DMS 273 (cell line): Measurements from ENCODE around the gene RPS6KA5.
"Not testable (repeated sequence)": the region's sequence is repeated elsewhere in the genome, so short reads cannot be mapped to it uniquely, and the experiment has no call there.

Experiments used
- DNase-seq: peaks from one replicate; lab custom pipeline; 2025; ENCODE audit not compliant: unreplicated experiment; lab: John Stamatoyannopoulos, UW

Gene RPS6KA5

GRCh38 chr14:91031666-91032065 is 28.8 kb downstream of the RPS6KA5 start:
- no peak for DNase-seq

GRCh38 chr14:91029456-91030217 is 30.8 kb downstream of the RPS6KA5 start:
- no peak for DNase-seq

- DNase-seq, result no peak
These were observed 32.9 kb downstream of the RPS6KA5 start for GRCh38 chr14:91027561-91027960.

GRCh38 chr14:91022622-91023028 is 37.8 kb downstream of the RPS6KA5 start:
- DNase-seq, result not testable (repeated sequence)

GRCh38 chr14:91021991-91022621 is 38.3 kb downstream of the RPS6KA5 start:
- DNase-seq, result no peak

GRCh38 chr14:91021115-91021514 is 39.3 kb downstream of the RPS6KA5 start:
- DNase-seq, result no peak

- DNase-seq, result no peak
These were observed 40.8 kb downstream of the RPS6KA5 start for GRCh38 chr14:91019673-91020072.

GRCh38 chr14:91018481-91018880 is 42.0 kb downstream of the RPS6KA5 start:
- no peak for DNase-seq

- DNase-seq, result no peak
These were observed 43.5 kb downstream of the RPS6KA5 start for GRCh38 chr14:91016800-91017410.

GRCh38 chr14:91015435-91015834 is 45.0 kb downstream of the RPS6KA5 start:
- DNase-seq, result no peak

- DNase-seq, result no peak
These were observed 48.4 kb downstream of the RPS6KA5 start for GRCh38 chr14:91012045-91012444.

- no peak for DNase-seq
These were observed 50.3 kb downstream of the RPS6KA5 start for GRCh38 chr14:91010153-91010533.

- no peak for DNase-seq
These were observed 50.8 kb downstream of the RPS6KA5 start for GRCh38 chr14:91009501-91010152.

GRCh38 chr14:91008759-91009409 is 51.6 kb downstream of the RPS6KA5 start:
- no peak for DNase-seq

GRCh38 chr14:91005716-91006115 is 54.7 kb downstream of the RPS6KA5 start:
- no peak for DNase-seq

GRCh38 chr14:91004987-91005386 is 55.5 kb downstream of the RPS6KA5 start:
- no peak for DNase-seq

GRCh38 chr14:90999299-90999698 is 61.1 kb downstream of the RPS6KA5 start:
- no peak for DNase-seq

GRCh38 chr14:90996967-90997366 is 63.5 kb downstream of the RPS6KA5 start:
- no peak for DNase-seq

- DNase-seq, result no peak
These were observed 64.7 kb downstream of the RPS6KA5 start for GRCh38 chr14:90995785-90996184.

- no peak for DNase-seq
These were observed 66.6 kb downstream of the RPS6KA5 start for GRCh38 chr14:90993792-90994191.
